K562 (cell line): ENCODE data around the gene PRSS21. TPM values are rescaled to one million over a fixed set of nuclear protein-coding genes. Genes with fewer than 3 reads are reported as not detected.

Source experiments
- ATAC-seq: fragments of 200-7000 bp; cut with Tn5 transposase; 3 replicates; pipeline ENCODE4 v1.9.1; 2020; ENCODE audit warnings: moderate library complexity
- BruUV-seq: library from RNA; stranded (reverse); fragments of 400-500 nt; replicated peaks from 2 replicates; lab custom pipeline; 2021; lab: Mats Ljungman, UMichigan
- CTCF ChIA-PET: fragments of 300-600 bp; formaldehyde crosslinking; extraction: SDS; loops from one replicate; lab custom pipeline; 2021; ENCODE audit warnings: low intra/inter-chr PET ratio; lab: Yijun Ruan, JAX
- POLR2A ChIA-PET: fragments of 300-600, 350-650 bp; sonication (Branson Sonifier 250); formaldehyde crosslinking; extraction: SDS; loops from one replicate; lab custom pipeline; 2021; ENCODE audit warnings: antibody characterized with exemption, inconsistent platforms; lab: Yijun Ruan, JAX
- DNase-seq, 4 experiments: peaks; one replicate each; pipeline versions ENCODE4 v3.0.0 to v3.0.0-alpha.2; 2011 to 2018; ENCODE audit warnings: low spot score in 3 of 4, mixed read lengths in 3 of 4; ENCODE audit errors: extremely low read depth in 1 of 4
- FAIRE-seq: peaks from 2 replicates; lab custom pipeline; 2011; peaks lifted over from hg19 to GRCh38; lab: Jason Lieb, UNC
- H2AFZ ChIP-seq: 2 replicates; pipeline ENCODE4 v1.6.0; 2011; ENCODE audit warnings: low read depth, low read length, control low read depth, inconsistent platforms
- H3K27ac ChIP-seq: fragments of 200-600 bp; 3 replicates; pipeline ENCODE4 v1.8.0; 2011; ENCODE audit warnings: low read depth, mild to moderate bottlenecking, control low read depth, inconsistent platforms, low read length, moderate library complexity, mixed read lengths; ENCODE audit errors: extremely low read depth
- H3K27me3 ChIP-seq, 2 experiments: fragments of 300-600 bp in 1 of 2; 2 replicates in 1 of 2; 3 replicates in 1 of 2; pipeline versions ENCODE4 v1.6.0 to v1.8.0; 2011; ENCODE audit warnings: inconsistent platforms in 2 of 2, low read length in 2 of 2, mild to moderate bottlenecking in 1 of 2, mixed read lengths in 1 of 2, moderate library complexity in 1 of 2; ENCODE audit not compliant: control insufficient read depth in 2 of 2, insufficient read depth in 2 of 2
- H3K36me3 ChIP-seq: fragments of 300-600 bp; 3 replicates; pipeline ENCODE4 v1.8.0; 2011; ENCODE audit warnings: mild to moderate bottlenecking, low read length, inconsistent platforms; ENCODE audit not compliant: control insufficient read depth, insufficient read depth
- H3K4me1 ChIP-seq, 2 experiments: fragments of 200-600 bp in 1 of 2; replicated peaks in 1 of 2; 2 replicates in 1 of 2; 3 replicates in 1 of 2; pipeline versions ENCODE4 v1.5.1 to v1.8.0; 2011; ENCODE audit warnings: inconsistent platforms in 2 of 2, low read length in 2 of 2, mild to moderate bottlenecking in 1 of 2, mixed read lengths in 1 of 2, moderate library complexity in 1 of 2; ENCODE audit not compliant: control insufficient read depth in 2 of 2, insufficient read depth in 2 of 2
- H3K4me2 ChIP-seq: 2 replicates; pipeline ENCODE4 v1.6.1; 2011; ENCODE audit warnings: low read length, control low read depth, inconsistent platforms, mixed read lengths; ENCODE audit not compliant: insufficient read depth
- H3K4me3 ChIP-seq: fragments of 200-600 bp; sonication (generic), shearing (Covaris generic); 2 replicates; pipeline ENCODE4 v1.5.1; 2016; ENCODE audit warnings: control low read depth, inconsistent platforms
- H3K79me2 ChIP-seq: fragments of 200-600 bp; 3 replicates; pipeline ENCODE4 v1.8.0; 2011; ENCODE audit warnings: low read length, inconsistent platforms; ENCODE audit not compliant: control insufficient read depth, insufficient read depth
- H3K9ac ChIP-seq, 2 experiments: 2 replicates each; pipeline versions ENCODE4 v1.6.0 to v1.6.1; 2011; ENCODE audit warnings: low read depth in 2 of 2, low read length in 2 of 2, control low read depth in 1 of 2, inconsistent platforms in 1 of 2, mild to moderate bottlenecking in 1 of 2, mixed read lengths in 1 of 2; ENCODE audit not compliant: insufficient read depth in 1 of 2
- H3K9me1 ChIP-seq: one replicate; pipeline ENCODE4 v1.6.0; 2011; ENCODE audit warnings: inconsistent platforms, mild to moderate bottlenecking, low read length, moderate library complexity; ENCODE audit not compliant: control insufficient read depth, insufficient read depth
- H3K9me3 ChIP-seq: replicated peaks from 2 replicates; pipeline ENCODE4 v1.5.1; 2011; ENCODE audit warnings: low read depth, low read length, inconsistent platforms; ENCODE audit not compliant: control insufficient read depth, insufficient read depth
- H4K20me1 ChIP-seq: replicated peaks from 2 replicates; pipeline ENCODE4 v1.6.1; 2011; ENCODE audit warnings: low read length, inconsistent platforms, mixed read lengths; ENCODE audit not compliant: control insufficient read depth, insufficient read depth
- FOXA3 ChIP-seq, 2 experiments: fragments of 450-650 bp in 1 of 2; sonication (generic) in 1 of 2; formaldehyde crosslinking; IDR thresholded peaks in 1 of 2; conservative IDR thresholded peaks in 1 of 2; 2 replicates each; pipeline versions ENCODE4 v1.4.0 to v1.8.0; 2020 to 2022; ENCODE audit warnings: mild to moderate bottlenecking in 2 of 2, missing genetic modification reagents in 1 of 2
- HEY1 ChIP-seq: fragments of 250-450 bp; sonication (Bioruptor Pico); IDR thresholded peaks from 2 replicates; pipeline ENCODE4 v1.5.0; 2020; ENCODE audit warnings: mild to moderate bottlenecking, moderate library complexity, borderline replicate concordance
- HMGXB4 ChIP-seq: sonication (generic); formaldehyde crosslinking; IDR thresholded peaks from 2 replicates; pipeline ENCODE4 v1.8.1; 2023; ENCODE audit warnings: mild to moderate bottlenecking, missing genetic modification reagents
- IRF9 ChIP-seq: fragments of 450-650 bp; IDR thresholded peaks from 2 replicates; pipeline ENCODE4 v1.6.1; 2016; ENCODE audit warnings: missing biosample characterization, missing genetic modification characterization
- MYC ChIP-seq, 2 experiments: fragments of 250-450 bp in 1 of 2; sonication (Bioruptor Pico) in 1 of 2; IDR thresholded peaks; 2 replicates each; pipeline versions ENCODE4 v1.5.1 to v1.6.1; 2012 to 2021; ENCODE audit warnings: low read depth in 2 of 2, borderline replicate concordance in 1 of 2, improper control_type of control experiment in 1 of 2, low read length in 1 of 2, mild to moderate bottlenecking in 1 of 2, moderate library complexity in 1 of 2
- SOX6 ChIP-seq: fragments of 450-650 bp; IDR thresholded peaks from 2 replicates; pipeline ENCODE4 v1.6.1; 2014; ENCODE audit warnings: mild to moderate bottlenecking
- TAF7 ChIP-seq: fragments of 450-650 bp; IDR thresholded peaks from 2 replicates; pipeline ENCODE4 v1.6.1; 2016; ENCODE audit warnings: missing genetic modification characterization, missing compliant biosample characterization
- TEAD1 ChIP-seq, 2 experiments: fragments of 450-650 bp in 1 of 2; sonication (generic) in 1 of 2; formaldehyde crosslinking; IDR thresholded peaks; 2 replicates each; pipeline versions ENCODE4 v1.4.0 to v1.8.0; 2020 to 2022; ENCODE audit warnings: mild to moderate bottlenecking in 2 of 2, missing genetic modification reagents in 1 of 2
- UBTF ChIP-seq, 2 experiments: IDR thresholded peaks; 2 replicates each; pipeline ENCODE4 v1.6.1; 2012; ENCODE audit warnings: improper control_type of control experiment in 2 of 2, low read depth in 2 of 2, low read length in 2 of 2, borderline replicate concordance in 1 of 2
- ZBED1 ChIP-seq: IDR thresholded peaks from 2 replicates; pipeline ENCODE4 v1.6.1; 2014
- ZBTB8A ChIP-seq: fragments of 450-650 bp; IDR thresholded peaks from 2 replicates; pipeline ENCODE4 v1.6.1; 2018; ENCODE audit warnings: mild to moderate bottlenecking, moderate library complexity; ENCODE audit not compliant: partially characterized antibody
- ZKSCAN1 ChIP-seq: fragments of 150-350 bp; IDR thresholded peaks from 2 replicates; pipeline ENCODE4 v1.6.1; 2016; ENCODE audit warnings: low read depth, low read length
- ZNF12 ChIP-seq: sonication (generic); formaldehyde crosslinking; IDR thresholded peaks from 2 replicates; pipeline ENCODE4 v1.4.0; 2020; ENCODE audit warnings: mild to moderate bottlenecking, missing genetic modification reagents
- WGBS: fragments of 100-300 bp; shearing (Covaris generic); methylation state at CpG from one replicate; pipeline ENCODE4 v1.1.6; 2016; ENCODE audit warnings: low coverage, mixed read lengths; ENCODE audit not compliant: insufficient coverage; ENCODE audit errors: missing lambda C conversion rate; 5-methylcytosine and 5-hydroxymethylcytosine counted together
- in situ Hi-C: fragments of 300-500 bp; cut with MboI; formaldehyde crosslinking; loops from 4 replicates; pipeline ENCODE4 v1.15.0; 2018; ENCODE audit warnings: inconsistent platforms, mixed read lengths
- intact Hi-C: fragments of 100-400 bp; cut with micrococcal nuclease; formaldehyde crosslinking; loops from 2 replicates; pipeline ENCODE4 v1.14.2; 2022
- polyA plus RNA-seq, 8 experiments: library from polyadenylated mRNA; depleted of rRNA in 4 of 8; stranded (reverse) in 5 of 8; unstranded in 3 of 8; fragments of >200 nt; fragmentation: Nextera tagmentation in 2 of 8; fragmentation: Illumina TruSeq in 1 of 8; extraction: Ambion mirVana in 2 of 8; extraction: Trizol in 1 of 8; gene quantifications; 2 replicates each; pipeline versions ENCODE4 v1.2.1 to v1.2.3, GENCODE V29; 2011 to 2014; ENCODE audit warnings: inconsistent platforms in 1 of 8, missing spikeins in 1 of 8
- total RNA-seq, 7 experiments: library from RNA; depleted of rRNA in 6 of 7; stranded (reverse); fragments of >200 nt in 6 of 7; fragmentation: Illumina TruSeq in 2 of 7; extraction: Trizol in 2 of 7; gene quantifications; 2 replicates each; pipeline versions ENCODE4 v1.2.1 to v1.2.3, GENCODE V29; 2011 to 2021; ENCODE audit warnings: low replicate concordance in 1 of 7

Gene PRSS21
- total and polyA plus RNA-seq, 9 of the 15 experiments (the other 6 are each of a cell fraction or from before 2014, with no cell fraction given), result 12.1 to 121 (median 61.3) TPM

- TF ChIP-seq UBTF (IDR thresholded peaks at IDR 0.05; ENCODE audit: borderline replicate concordance in 1 of 2, low read depth in 2 of 2, low read length in 2 of 2) (no peak), TAF7 (tag) (no peak), ZBED1 (no peak)
Observed at GRCh38 chr16:2838928-2839327, 21.9 kb downstream of the PRSS21 start (continued).

- H3K79me2 ChIP-seq, result no peaks in the 10 kb centered on the region
- H3K9me3 ChIP-seq, result no peaks in the 10 kb centered on the region
- CTCF ChIA-PET, result interaction anchor here (1.2 to 3.1 kb wide), 4 partner anchors 29 to 87 kb away, joined by 3 to 23 read pairs (median 18); no protein-coding TSS in a partner anchor
- WGBS, result 13% methylated on average over 15 of the region's 15 CpGs
- H3K36me3 ChIP-seq, result no peaks in the 10 kb centered on the region
- POLR2A ChIA-PET, result interaction anchor here (0.7 to 2.6 kb wide), 5 partner anchors 13 to 84 kb away, joined by 3 to 8 read pairs (median 5); no protein-coding TSS in a partner anchor
- no peaks in the 10 kb centered on the region for H3K9me1 ChIP-seq
- no peak for FAIRE-seq
- in situ Hi-C loops (loop anchor here (5.0 kb wide), 2 partner anchors 32 to 87 kb away; no protein-coding TSS in a partner anchor), intact Hi-C loops (loop anchor here (5.0 kb wide), 1 partner anchor 77 kb away; no protein-coding TSS in a partner anchor)
- no peak overlapping the region for H3K4me3 ChIP-seq
- H3K9ac ChIP-seq, result peak overlapping the region in 1 of 2 experiments; percentile 55; a peak in 2 of 4 replicates
- H3K4me1 ChIP-seq, result peaks cover 3 to 41% of the 10 kb centered on the region in 2 experiments; a peak in 4 of 5 replicates
- DNase-seq, result no peak
- ATAC-seq, result no peak
- H3K27me3 ChIP-seq, result peaks cover 4 to 22% of the 10 kb centered on the region in 2 experiments; a peak in 2 of 5 replicates
- H3K27ac ChIP-seq, result no peak overlapping the region
- no TSS peak for BruUV-seq
- H2AFZ ChIP-seq, result no peak overlapping the region
- no peaks in the 10 kb centered on the region; the same call in 1 of the 2 replicates for H4K20me1 ChIP-seq
- no peak overlapping the region for H3K4me2 ChIP-seq
- no peak for TF ChIP-seq SOX6
- TF ChIP-seq ZKSCAN1, result no peak
- no peak for TF ChIP-seq FOXA3 (CRISPR knock-in tag; conservative IDR thresholded peaks at IDR 0.05 in 1 of 2, IDR thresholded peaks at IDR 0.05 in 1 of 2)
- TF ChIP-seq TEAD1 (CRISPR knock-in tag; IDR thresholded peaks at IDR 0.05), result no peak
- TF ChIP-seq ZNF12, result no peak
- no peak for TF ChIP-seq HMGXB4 (CRISPR knock-in tag)
- no peak for TF ChIP-seq MYC (IDR thresholded peaks at IDR 0.05; ENCODE audit: low read depth, low read length)
- no peak for TF ChIP-seq MYC (CRISPR knock-in tag; IDR thresholded peaks at IDR 0.05; ENCODE audit: borderline replicate concordance, low read depth)
- TF ChIP-seq ZBTB8A, result no peak
- no peak for TF ChIP-seq IRF9 (tag)
- TF ChIP-seq HEY1 (CRISPR knock-in tag), result no peak
Observed at GRCh38 chr16:2839650-2840450, 22.8 kb downstream of the PRSS21 start.
